Stimulated activated naive CD4-positive, alpha-beta T cell treated with Interleukin-2 at 50 U/mL for 16 hours (primary cell): Measurements from ENCODE around the gene NPSR1.
"Not testable (repeated sequence)": the region's sequence is repeated elsewhere in the genome, so short reads cannot be mapped to it uniquely, and the experiment has no call there.

Experiments used
- DNase-seq: peaks from one replicate; lab custom pipeline; 2025; lab: John Stamatoyannopoulos, UW

Gene NPSR1, protein sequence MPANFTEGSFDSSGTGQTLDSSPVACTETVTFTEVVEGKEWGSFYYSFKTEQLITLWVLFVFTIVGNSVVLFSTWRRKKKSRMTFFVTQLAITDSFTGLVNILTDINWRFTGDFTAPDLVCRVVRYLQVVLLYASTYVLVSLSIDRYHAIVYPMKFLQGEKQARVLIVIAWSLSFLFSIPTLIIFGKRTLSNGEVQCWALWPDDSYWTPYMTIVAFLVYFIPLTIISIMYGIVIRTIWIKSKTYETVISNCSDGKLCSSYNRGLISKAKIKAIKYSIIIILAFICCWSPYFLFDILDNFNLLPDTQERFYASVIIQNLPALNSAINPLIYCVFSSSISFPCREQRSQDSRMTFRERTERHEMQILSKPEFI

DNA sequence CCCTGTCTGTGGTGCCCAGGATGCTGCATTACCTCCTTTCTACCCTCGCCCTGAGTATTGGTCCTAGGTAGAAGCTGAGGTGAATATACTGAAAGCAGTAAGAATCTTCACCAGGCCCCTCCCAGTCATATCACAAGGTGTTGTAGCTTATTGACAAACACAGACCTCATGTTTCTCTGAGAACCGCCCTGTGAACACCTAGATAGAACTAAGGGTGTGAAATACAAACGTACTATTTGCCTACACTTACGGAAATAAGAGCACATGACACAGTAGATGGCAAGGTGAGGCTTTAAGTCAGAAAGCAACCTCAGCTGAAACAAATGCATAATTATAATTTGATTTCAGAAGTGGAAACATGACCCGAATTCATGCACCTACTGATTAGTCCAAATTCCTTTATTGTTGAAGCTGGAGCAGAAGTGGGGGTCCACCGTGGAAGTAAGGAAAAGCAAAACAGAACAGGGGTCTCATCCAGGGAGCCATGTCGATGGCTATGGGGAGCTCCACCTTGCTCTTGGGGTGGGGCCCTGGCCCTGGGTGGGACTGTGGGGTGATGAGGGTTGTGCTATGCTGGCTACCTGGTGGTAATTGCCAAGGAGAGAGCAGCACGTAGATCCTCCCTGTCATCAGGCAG lies at the start of gene NPSR1:
TSS of gene NPSR1 (plus strand) at position 587 of the 637 bp plus-strand sequence. CDS start 195 bp downstream, outside the sequence.
- no peak for DNase-seq

DNA sequence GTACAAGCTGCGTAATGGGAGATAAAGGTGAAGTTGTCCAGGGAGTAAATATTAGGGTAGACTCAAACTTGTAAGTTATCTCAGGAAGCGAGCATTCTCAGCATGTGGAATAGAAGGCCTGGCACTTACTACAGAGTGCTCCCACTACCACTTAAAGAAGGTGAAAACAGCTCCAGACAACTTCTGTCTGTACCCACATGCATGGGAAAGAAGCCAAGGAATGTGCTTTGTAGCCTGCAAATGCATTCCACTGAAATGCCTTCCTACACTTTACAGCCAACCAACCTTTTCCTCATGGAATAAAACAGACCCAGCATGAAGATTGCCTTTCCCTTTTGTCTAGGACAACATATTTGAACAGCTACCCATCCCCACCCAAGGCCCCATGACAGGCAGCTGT lies 45.4 kb upstream of the NPSR1 start:
- no peak for DNase-seq

DNA sequence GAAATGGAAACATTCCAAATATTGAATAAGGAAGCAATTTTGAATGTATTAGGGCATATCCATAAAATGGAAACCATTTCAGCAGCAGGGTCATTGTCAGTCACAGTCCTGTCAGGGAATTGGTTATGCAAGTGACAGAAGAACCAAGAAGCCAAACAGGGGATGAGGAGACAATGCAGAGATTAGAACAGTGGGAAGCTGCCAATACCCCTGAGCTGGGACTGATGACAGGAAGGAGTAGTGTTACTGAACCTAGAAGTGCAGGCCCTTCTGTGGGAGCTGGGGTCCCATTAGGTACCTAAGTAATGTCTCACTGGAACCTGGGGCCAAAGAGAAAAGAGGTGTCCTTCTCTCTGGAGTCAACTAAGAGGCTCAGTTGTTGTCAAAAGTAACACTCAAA lies 37.6 kb upstream of the NPSR1 start:
- DNase-seq = no peak

DNA sequence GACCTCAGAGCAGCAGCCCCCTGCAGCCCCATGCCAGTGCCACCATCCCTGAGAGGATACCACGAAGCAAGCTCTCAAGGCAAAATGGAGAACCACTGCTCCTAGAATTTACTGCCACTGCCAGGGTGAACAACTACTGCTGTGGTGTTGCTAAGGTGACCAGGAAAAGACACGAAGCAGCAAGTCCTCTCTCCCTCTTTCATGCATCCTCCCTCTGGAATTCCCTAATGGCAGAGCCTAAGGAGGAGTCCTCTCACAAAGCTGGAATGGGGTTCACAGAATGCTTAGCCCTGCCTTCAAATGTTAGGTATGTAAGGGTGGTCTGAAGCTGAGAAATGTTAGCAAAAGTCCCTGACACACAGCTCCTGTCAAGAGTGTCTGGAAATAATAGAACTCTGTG lies 35.8 kb upstream of the NPSR1 start:
- DNase-seq = no peak

DNA sequence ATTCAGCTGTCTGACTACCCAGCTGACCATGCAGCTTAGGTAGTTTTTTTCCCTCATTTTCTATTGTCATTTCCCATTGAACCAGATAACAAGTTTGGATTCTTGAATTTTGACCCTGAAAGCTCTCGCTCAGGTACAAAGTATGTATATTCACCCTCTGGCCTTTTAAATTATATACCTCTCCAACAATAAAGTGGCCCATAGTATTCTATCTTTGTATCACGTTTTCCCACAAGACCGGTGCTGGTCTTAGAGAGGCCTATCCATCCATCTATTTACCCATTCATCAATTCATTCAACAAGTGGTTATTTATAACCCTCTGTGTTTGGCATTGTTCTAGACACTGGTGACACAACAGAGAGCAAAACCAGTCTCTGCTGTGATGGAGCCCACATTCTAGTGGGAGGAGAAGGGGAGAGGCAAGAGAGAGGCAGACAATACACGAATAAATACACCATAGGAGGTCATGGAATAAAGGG lies 35.2 kb upstream of the NPSR1 start:
- DNase-seq = no peak

DNA sequence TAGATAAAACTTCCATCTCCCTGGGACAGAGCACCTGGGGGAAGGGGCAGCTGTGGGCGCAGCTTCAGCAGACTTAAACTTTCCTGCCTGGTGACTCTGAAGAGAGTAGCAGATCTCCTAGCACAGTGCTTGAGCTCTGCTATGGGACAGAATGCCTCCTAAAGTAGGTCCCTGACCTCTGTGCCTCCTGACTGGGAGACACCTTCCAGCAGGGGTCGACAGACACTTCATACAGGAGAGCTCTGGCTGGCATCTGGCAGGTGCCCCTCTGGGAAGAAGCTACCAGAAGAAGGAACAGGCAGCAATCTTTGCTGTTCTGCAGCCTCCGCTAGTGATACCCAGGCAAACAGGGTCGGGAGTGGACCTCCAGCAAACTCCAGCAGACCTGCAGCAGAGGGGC lies 29.4 kb upstream of the NPSR1 start:
- not testable (repeated sequence) for DNase-seq

DNA sequence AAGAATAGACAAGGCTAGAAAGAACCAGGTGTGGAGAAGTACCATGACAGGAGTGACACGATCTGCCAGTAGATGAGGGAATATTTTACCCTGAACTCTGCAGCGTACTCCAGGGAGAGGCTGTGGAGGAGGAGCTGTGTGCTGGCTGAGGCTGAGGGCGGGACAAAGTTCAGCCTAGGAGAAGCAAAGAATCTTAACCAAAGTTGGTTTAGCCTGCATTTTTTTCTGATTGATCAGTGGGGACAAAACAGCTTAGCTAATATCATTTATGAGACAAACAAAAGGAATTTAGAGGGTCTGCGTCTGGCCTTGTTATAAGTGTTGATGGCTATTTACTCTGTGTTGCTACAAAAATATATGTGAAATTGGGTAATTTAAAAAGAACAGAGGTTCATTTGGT lies 5.2 kb upstream of the NPSR1 start:
- DNase-seq = no peak

DNA sequence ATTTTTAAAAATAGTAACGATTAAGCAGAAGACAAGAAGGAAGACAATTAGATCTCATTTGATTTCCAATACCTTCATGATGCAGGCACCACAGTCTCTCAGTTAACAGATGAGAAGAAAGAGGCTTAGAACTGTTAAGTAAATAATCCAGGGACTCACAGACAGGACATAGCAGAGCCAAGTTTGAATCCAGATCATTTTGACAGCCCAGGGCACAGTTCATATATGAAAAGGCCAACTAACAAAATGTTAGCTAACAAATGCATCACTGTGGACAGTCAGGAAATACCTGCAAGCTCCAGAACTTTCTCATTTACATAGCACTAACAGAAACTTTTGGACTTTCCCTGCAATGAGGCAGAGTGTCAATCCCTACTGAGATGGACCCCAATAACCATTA lies 4.2 kb upstream of the NPSR1 start:
- no peak for DNase-seq

DNA sequence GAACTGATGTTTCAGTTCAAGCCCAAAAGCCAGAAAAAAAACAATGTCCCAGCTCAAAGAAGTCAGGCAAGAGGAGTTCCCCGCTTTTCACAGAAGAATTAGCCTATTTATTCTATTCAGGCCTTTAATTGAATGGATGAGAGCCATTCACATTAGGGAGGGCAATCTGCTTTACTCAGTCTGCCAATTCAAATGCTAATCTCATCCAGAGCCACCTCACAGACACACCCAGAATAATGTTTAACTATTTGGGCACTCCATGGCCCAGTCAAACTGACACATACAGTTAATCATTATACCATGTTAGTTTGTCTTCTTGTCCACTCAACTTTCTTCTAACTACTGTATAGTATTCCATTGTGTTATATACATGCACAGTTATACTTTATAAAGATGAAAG lies 2.6 kb upstream of the NPSR1 start:
- no peak for DNase-seq

DNA sequence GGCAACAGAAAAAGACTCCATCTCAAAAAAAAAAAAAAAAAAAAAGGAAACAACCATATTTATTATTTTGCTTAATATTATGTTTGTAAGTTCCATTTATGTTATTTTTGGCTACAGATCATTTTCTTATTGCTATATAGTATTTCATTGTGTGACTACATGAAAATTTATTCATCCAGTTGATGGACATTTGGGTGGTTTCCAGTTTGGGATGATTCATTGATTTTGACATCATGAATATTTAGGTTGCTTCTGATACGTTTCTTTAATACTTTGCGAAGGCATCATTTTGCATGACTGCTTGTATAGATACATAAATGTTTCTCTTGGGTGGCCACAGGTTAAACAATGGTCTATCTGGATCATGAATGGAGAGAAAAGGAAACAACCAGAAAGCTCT lies 2.0 kb upstream of the NPSR1 start:
- DNase-seq = no peak

DNA sequence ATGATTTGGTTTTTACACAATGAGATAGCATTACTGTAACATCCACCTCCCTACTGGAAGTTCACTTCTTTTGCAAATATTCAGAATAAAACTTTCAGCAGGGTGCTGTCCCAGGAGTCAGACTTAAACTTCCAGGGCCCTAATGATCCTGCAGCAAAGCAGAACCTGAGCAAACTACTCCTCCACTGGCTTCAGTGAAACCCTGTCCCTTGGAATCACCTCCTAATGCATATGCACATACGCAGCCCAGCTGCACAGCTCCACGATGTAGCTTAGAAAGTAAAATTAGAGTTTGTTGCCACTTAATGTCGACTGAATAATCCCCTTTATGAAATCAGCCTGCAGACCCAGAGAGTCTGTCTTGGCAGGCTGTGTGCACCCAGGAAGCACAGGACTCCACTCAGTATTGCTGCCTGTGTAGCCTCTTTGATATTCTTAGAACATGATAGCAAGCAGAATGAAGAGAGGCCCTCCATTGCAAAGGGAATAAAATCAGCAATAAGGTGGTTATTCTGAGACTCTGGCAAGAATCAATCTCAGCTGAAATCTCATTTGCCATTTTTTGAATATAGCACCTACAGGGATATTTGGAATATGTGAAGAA lies 1.6 kb downstream of the NPSR1 start:
- no peak for DNase-seq

DNA sequence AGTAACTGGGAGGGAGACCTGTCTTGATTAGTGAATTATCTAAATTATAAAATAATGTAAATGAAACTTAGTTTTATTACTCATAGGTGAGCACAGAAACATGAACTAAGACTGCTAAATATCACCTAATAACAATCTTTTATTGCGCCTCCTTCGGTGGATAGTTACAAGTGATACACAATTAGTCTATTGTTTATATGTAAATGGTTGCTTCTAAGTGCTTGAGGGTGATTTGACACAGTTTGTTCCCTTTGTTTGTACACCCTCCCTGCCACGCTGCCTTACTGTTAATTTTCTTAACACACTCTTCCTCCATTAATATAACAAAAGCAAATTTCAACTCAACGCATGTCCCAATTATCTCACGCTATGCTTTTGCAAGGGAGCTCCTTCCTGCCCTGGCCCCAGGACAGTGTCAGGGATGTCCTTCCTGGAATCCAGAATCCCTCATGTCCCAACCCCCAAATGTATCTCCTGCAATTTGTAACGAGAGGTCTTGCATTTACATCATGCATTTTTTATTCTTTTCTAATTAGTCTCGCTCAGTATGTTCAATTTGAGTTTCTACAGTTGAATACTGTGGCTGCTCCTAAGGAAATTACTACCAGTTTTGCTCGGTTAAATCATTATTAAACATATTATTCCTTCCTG lies 4.2 kb downstream of the NPSR1 start:
- no peak for DNase-seq

DNA sequence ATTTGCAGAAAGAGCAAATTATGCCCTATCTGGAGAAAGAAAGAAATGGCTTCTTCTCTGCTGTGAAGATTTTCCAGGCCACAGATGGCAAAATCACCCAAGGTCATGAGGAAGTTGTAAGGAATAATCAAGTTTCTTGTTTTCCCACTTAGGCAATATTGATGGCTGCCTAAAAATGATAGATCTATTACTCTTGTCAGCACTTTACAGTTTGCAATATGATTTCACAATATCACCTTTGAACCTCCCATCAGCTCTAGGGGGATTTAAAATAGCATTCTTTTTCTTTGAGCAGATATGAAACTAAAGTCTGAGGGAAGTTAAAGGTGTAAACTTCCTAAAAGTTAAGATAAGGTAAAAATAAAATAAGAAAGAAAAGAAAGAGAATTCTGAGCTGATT lies 6.7 kb downstream of the NPSR1 start:
- DNase-seq = no peak

DNA sequence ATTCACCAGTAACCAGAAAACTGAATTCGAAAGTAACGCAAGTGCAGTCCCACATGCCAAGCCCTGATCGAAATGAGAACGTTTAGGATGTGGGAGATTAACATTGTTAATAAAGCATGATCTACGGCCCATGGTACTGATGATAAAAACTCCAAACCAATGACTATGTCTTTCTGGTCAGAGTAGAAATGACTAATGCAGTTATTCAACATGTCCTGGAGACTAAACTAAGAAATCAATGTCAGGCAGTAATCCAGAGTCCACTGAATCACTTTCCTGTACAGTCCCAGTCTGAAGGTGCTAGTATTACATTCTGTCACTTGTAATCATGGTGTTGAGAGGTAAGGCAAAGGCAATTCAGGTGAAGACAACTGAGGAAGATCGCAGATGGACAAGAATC lies 14.4 kb downstream of the NPSR1 start:
- DNase-seq = no peak

DNA sequence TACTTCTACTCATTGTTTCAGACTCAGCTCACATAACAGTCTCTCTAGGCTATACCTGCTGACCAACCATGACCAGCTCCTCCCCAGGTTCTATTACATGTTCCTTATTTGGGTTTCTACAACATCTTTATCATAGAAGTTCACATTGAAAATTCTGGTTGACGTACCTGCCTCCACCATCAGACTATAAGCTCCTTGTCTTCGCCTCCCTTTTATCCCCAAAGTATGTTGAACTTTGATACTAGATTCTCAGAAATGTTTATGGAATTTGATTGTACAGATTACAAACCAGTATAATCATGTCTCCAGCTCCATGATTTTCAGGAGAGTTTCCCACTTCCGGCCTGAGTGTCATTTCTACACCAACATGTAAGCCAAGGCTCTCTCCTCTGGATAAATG lies 15.0 kb downstream of the NPSR1 start:
- no peak for DNase-seq

DNA sequence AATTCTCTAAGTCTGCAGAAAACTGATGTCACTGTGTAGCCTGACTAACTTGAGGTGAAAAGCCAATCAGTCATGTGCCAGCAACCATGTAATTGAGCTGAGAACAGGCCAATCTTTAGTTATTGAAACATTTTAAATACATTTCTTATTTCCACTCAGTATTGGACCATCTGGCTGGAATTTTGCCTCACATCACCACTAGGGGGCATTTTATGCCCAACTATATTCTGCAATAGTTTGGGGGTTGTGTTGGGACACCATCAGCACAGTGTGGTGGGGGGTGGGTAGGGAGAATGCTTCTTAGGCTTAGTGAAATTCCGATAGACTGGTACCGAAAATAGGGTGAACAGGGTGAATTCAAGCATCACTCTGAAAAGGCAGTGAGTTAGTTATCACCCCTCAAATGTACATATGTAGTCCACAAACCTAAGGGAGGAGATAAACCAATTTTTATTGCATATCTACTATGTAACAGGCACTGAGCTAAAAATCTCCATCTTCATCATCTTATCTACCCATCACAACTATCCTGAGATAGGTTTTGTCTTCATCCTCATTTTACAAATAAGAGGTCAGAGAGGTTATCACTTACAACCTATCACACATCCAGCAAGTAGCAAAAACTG lies 17.8 kb downstream of the NPSR1 start:
- no peak for DNase-seq

DNA sequence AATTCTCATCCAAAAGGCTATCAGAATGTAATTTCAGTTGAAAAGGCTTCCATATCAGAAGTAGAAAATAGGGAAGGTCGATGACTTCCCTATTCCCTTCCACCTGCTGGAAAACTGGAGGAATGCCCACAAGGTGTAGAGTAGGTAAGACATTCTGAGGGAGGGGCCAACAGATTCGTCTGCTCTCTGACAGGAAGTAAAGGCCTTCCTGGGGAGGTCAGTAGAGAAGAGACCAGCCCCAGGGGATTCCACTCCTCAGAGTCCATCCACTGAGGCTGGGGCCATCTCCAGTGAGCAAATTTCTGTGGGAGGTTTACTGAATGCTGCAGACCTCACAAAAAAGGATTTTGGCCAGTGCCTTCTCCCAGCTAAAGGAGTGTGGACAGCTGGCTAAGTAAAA lies 19.5 kb downstream of the NPSR1 start:
- no peak for DNase-seq

DNA sequence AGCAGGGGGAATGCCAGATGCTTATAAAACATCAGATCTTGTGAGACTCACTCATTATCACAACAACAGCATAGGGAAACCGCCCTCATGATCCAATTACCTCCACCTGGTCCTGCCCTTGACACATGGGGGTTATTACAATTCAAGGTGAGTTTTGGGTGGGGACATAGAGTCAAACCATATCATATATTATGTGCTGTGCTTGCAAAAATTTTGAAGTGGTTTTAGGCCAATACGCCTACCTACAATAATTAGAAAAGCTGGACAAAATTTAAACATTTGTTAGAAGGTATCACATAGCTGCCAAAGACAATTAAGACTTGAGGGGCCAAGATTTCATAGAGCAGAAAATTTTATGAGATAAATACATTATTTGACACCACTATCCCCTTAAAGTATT lies 29.5 kb downstream of the NPSR1 start:
- no peak for DNase-seq

DNA sequence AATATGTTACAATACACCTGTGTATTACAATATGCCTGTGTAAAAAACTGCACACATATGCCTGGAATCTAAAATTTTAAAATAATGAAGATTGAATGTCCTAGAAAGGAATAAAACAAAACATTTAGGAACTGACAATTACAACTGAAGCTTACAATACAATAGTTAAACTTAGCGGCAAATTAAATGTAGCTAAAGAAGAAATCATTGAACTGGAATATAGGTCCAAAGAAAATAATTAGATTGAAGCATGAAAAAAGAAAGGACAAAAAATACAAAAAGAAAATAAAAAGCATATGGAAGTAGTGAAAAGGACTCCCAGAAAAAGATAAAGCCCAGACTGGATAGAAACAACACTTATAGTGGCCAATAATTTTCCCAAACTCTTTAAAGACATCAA lies 38.4 kb downstream of the NPSR1 start:
- DNase-seq = no peak

DNA sequence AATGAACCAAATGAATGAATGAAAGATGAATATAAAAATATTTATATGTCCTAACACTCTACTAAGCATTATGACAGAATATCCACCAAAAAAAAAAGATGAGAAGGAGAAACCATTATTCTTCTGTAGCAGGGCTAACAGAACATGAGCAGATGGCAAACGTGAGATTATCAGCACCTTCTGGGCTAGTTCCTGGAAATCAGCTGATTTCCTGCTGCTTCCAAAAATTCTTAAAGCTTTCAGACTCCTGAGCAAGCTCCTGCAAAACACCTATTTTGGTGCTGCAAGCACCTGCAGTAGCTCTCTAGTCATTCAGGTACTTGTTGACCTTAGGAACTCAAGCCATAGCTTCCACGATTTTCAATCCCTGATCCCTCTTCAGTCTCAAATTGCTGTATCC lies 51.8 kb downstream of the NPSR1 start:
- no peak for DNase-seq

DNA sequence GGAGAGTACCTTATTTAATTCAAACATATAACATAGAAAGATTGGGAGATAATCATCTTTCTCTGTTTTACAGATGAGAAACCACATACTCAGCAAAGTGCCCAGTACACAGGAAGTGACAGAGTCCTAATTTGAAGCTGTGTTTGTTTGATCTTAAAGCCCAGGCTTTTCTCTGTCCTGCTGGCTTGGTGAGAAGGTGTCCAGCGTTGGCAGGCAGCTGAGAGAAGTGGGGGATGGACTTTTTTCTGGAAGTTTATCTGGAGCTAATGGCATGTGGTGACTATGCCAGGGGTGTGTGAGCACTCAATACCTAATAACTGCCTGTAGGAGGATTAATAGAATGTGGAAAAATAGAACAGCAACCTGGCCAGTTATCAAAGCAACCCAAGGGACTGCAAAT lies 60.8 kb downstream of the NPSR1 start:
- no peak for DNase-seq

DNA sequence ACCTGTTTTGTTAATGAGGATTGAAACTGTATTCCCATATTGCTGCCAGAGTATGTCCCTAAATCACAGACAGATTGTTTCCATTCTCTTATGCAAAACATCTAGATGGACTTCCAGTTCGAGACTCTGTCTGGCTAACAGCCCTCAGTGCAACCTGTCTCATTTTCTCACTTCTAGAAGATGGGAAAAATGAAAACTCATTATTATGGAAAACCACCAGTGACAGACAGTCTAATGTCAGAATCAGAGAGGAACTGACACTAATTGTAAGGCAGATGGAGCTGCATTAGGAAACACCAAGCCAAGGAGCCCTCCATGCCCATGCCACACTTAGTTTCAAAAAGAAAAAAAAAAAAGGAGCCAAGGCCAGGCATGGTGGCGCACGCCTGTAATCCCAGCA lies 61.6 kb downstream of the NPSR1 start:
- no peak for DNase-seq
